ENCODE results near the gene FAM117B. TPM values are rescaled to one million over a fixed set of nuclear protein-coding genes. Genes with fewer than 3 reads are reported as not detected.

The FAM117B gene
- polyA plus RNA-seq, 2 of the 4 experiments (the other 2 are of a cell fraction) = 3.6 TPM

DNA sequence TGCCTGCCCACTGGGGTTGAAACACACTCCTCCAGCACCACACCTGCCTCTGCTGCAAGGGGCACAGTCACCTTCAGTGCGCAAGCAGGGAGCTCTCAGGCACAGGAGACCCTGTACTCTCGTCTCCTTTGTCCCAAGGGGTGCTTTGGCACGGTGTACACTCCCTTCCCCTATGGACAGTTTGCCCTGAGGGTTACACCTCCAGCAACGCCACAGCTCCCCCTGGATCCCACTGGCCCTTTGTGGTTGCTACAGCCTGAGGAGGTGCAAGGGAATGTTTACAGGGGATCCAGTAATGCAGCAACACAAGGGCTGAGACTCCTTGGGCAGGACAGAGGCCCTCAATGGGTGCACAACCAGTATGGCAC is 45.2 kb upstream of the FAM117B start:
- Histone ChIP-seq H3K27ac (no peak overlapping the region), H3K9me3 (no peaks in the 10 kb centered on the region), H3K4me1 (0 out of 3 replicates have a peak, but pooled peaks cover 2% of the 10 kb centered on the region), H3K4me2 (no peak overlapping the region), H3K4me3 (no peak overlapping the region)
- peak in 1 of 2 experiments; percentile 37; a peak in 4 of 6 replicates for ATAC-seq
- ChIA-PET CTCF (interaction anchor here (0.8 to 3.0 kb wide), 28 partner anchors 8 to 1320 kb away, joined by 3 to 37 read pairs (median 5); partner anchors contain the start of gene ICA1L), POLR2A (no interaction called here)
- TF ChIP-seq EHF (CRISPR knock-in tag; IDR thresholded peaks at IDR 0.05) (no peak), SREBF2 (IDR thresholded peaks at IDR 0.05) (no peak), CHD2 (IDR thresholded peaks at IDR 0.05; ENCODE audit: low read length, partially characterized antibody) (no peak), FOSB (CRISPR knock-in tag; IDR thresholded peaks at IDR 0.05) (no peak), GATA3 (IDR thresholded peaks at IDR 0.05; ENCODE audit: borderline replicate concordance) (no peak), MAFK (IDR thresholded peaks at IDR 0.05; ENCODE audit: partially characterized antibody) (no peak), POLR2AphosphoS2 (conservative IDR thresholded peaks at IDR 0.05; ENCODE audit: low read length) (no peak)
- TF ChIP-seq, protein P1, sequence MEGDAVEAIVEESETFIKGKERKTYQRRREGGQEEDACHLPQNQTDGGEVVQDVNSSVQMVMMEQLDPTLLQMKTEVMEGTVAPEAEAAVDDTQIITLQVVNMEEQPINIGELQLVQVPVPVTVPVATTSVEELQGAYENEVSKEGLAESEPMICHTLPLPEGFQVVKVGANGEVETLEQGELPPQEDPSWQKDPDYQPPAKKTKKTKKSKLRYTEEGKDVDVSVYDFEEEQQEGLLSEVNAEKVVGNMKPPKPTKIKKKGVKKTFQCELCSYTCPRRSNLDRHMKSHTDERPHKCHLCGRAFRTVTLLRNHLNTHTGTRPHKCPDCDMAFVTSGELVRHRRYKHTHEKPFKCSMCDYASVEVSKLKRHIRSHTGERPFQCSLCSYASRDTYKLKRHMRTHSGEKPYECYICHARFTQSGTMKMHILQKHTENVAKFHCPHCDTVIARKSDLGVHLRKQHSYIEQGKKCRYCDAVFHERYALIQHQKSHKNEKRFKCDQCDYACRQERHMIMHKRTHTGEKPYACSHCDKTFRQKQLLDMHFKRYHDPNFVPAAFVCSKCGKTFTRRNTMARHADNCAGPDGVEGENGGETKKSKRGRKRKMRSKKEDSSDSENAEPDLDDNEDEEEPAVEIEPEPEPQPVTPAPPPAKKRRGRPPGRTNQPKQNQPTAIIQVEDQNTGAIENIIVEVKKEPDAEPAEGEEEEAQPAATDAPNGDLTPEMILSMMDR (IDR thresholded peaks at IDR 0.05) = no peak
- TF ChIP-seq, protein P2, sequence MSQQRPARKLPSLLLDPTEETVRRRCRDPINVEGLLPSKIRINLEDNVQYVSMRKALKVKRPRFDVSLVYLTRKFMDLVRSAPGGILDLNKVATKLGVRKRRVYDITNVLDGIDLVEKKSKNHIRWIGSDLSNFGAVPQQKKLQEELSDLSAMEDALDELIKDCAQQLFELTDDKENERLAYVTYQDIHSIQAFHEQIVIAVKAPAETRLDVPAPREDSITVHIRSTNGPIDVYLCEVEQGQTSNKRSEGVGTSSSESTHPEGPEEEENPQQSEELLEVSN (IDR thresholded peaks at IDR 0.05; ENCODE audit: borderline replicate concordance, low read depth) = no peak
- WGBS (ENCODE audit: missing lambda C conversion rate) = 75% methylated on average over 4 of the region's 4 CpGs
- no peak for FAIRE-seq
- no peak for DNase-seq (ENCODE audit: low read depth in 1 of 2, low spot score in 1 of 2)

DNA sequence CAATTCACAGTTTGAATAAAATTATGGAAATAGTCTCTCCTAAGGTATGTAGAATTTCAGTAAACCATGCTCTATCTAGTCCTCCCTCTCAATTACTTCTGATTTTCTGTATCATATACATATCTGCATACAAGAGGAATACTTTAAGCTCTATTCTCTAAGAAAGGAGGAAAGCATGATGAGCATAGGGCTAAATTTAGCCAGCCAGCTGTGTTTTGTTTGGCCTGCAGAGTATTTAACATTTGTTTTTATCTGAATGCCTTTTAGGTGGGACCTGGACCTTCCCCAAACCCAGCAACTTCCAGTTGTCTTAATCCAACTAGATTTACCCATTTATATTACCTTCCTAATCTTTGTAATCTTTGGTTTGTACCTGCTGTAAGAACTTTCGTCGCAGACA is 42.2 kb upstream of the FAM117B start:
- ChIA-PET CTCF (interaction anchor here (1.3 to 1.9 kb wide), 2 partner anchors 29 to 278 kb away, joined by 3 to 6 read pairs; no protein-coding TSS in a partner anchor), POLR2A (no interaction called here)
- H3K4me3 ChIP-seq = no peak overlapping the region
- H3K27ac ChIP-seq = no peak overlapping the region
- TF ChIP-seq, protein P3, sequence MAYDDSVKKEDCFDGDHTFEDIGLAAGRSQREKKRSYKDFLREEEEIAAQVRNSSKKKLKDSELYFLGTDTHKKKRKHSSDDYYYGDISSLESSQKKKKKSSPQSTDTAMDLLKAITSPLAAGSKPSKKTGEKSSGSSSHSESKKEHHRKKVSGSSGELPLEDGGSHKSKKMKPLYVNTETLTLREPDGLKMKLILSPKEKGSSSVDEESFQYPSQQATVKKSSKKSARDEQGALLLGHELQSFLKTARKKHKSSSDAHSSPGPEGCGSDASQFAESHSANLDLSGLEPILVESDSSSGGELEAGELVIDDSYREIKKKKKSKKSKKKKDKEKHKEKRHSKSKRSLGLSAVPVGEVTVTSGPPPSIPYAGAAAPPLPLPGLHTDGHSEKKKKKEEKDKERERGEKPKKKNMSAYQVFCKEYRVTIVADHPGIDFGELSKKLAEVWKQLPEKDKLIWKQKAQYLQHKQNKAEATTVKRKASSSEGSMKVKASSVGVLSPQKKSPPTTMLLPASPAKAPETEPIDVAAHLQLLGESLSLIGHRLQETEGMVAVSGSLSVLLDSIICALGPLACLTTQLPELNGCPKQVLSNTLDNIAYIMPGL (CRISPR knock-in tag; IDR thresholded peaks at IDR 0.05; ENCODE audit: borderline replicate concordance) = no peak
- H3K4me2 ChIP-seq = no peak overlapping the region
- 0 out of 3 replicates have a peak, but pooled peaks cover 2% of the 10 kb centered on the region for H3K4me1 ChIP-seq
- DNase-seq (ENCODE audit: low read depth in 1 of 2, low spot score in 1 of 2) (no peak), ATAC-seq (no peak), FAIRE-seq (no peak)
- no peaks in the 10 kb centered on the region for H3K9me3 ChIP-seq
- WGBS (ENCODE audit: missing lambda C conversion rate) = 93% methylated on average over 2 of the region's 2 CpGs

DNA sequence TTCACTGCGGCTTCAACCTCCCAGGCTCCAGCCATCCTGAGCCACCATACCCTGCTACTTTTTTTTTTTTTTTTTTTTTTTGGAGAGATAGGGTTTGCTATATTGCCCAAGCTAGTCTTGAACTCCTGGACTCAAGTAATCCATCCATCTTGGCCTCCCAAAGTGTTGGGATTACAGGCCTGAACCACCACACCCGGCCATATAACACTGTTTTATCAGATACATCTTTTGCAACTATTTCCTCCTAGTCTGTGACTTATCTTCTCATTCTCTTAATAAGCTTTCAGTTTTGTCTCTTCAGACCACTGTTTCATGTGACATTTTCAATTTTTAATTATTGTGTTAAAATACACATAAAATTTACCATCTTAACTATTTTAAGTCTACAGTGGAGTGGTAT is 35.7 kb upstream of the FAM117B start:
- POLR2A ChIA-PET = no interaction called here
- no peaks in the 10 kb centered on the region for H3K9me3 ChIP-seq
- DNase-seq (ENCODE audit: low read depth in 1 of 2, low spot score in 1 of 2) (no peak), FAIRE-seq (no peak), ATAC-seq (no peak)
- H3K4me3 ChIP-seq = no peak overlapping the region
- H3K4me1 ChIP-seq = no peaks in the 10 kb centered on the region
- 81% methylated on average over 2 of the region's 2 CpGs for WGBS (ENCODE audit: missing lambda C conversion rate)
- CTCF ChIA-PET = interaction anchor here (2.3 to 4.5 kb wide), 2 partner anchors 10 to 11 kb away, joined by 13 to 37 read pairs; no protein-coding TSS in a partner anchor
- TF ChIP-seq POLR2AphosphoS2 (conservative IDR thresholded peaks at IDR 0.05; ENCODE audit: low read length) (no peak), HDAC2 (IDR thresholded peaks at IDR 0.05) (no peak), ZSCAN20 (CRISPR knock-in tag; IDR thresholded peaks at IDR 0.05) (no peak), PHF8 (IDR thresholded peaks at IDR 0.05; ENCODE audit: borderline replicate concordance, low read depth) (no peak), CHD2 (IDR thresholded peaks at IDR 0.05; ENCODE audit: low read length, partially characterized antibody) (no peak), RAD21 (conservative IDR thresholded peaks at IDR 0.05 in 1 of 2, IDR thresholded peaks at IDR 0.05 in 1 of 2) (no peak), TP53 (CRISPR knock-in tag; IDR thresholded peaks at IDR 0.05) (no peak), ZFP36 (IDR thresholded peaks at IDR 0.05; ENCODE audit: borderline replicate concordance, partially characterized antibody) (no peak), EP300 (IDR thresholded peaks at IDR 0.05) (no peak), POLR2A (IDR thresholded peaks at IDR 0.05; ENCODE audit: low read length) (no peak), TFCP2L1 (CRISPR knock-in tag; IDR thresholded peaks at IDR 0.05) (no peak), EHMT2 (IDR thresholded peaks at IDR 0.05; ENCODE audit: low read depth) (no peak), HEYL (CRISPR knock-in tag; IDR thresholded peaks at IDR 0.05) (no peak), GATA3 (IDR thresholded peaks at IDR 0.05; ENCODE audit: borderline replicate concordance) (no peak)
- TF ChIP-seq, protein P4, sequence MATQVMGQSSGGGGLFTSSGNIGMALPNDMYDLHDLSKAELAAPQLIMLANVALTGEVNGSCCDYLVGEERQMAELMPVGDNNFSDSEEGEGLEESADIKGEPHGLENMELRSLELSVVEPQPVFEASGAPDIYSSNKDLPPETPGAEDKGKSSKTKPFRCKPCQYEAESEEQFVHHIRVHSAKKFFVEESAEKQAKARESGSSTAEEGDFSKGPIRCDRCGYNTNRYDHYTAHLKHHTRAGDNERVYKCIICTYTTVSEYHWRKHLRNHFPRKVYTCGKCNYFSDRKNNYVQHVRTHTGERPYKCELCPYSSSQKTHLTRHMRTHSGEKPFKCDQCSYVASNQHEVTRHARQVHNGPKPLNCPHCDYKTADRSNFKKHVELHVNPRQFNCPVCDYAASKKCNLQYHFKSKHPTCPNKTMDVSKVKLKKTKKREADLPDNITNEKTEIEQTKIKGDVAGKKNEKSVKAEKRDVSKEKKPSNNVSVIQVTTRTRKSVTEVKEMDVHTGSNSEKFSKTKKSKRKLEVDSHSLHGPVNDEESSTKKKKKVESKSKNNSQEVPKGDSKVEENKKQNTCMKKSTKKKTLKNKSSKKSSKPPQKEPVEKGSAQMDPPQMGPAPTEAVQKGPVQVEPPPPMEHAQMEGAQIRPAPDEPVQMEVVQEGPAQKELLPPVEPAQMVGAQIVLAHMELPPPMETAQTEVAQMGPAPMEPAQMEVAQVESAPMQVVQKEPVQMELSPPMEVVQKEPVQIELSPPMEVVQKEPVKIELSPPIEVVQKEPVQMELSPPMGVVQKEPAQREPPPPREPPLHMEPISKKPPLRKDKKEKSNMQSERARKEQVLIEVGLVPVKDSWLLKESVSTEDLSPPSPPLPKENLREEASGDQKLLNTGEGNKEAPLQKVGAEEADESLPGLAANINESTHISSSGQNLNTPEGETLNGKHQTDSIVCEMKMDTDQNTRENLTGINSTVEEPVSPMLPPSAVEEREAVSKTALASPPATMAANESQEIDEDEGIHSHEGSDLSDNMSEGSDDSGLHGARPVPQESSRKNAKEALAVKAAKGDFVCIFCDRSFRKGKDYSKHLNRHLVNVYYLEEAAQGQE (IDR thresholded peaks at IDR 0.05) = no peak
- TF ChIP-seq, protein P5, sequence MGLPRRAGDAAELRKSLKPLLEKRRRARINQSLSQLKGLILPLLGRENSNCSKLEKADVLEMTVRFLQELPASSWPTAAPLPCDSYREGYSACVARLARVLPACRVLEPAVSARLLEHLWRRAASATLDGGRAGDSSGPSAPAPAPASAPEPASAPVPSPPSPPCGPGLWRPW (IDR thresholded peaks at IDR 0.05) = no peak
- no peak overlapping the region for H3K27ac ChIP-seq
- H3K4me2 ChIP-seq = no peak overlapping the region
